HCT116 (cell line): Measurements from ENCODE around the gene ANKRD62. TPM values are rescaled to one million over a fixed set of nuclear protein-coding genes. Genes with fewer than 3 reads are reported as not detected.

Experiments
- ATAC-seq: fragments of 200-7000 bp; cut with Tn5 transposase; 2 replicates; pipeline ENCODE4 v1.9.1; 2020; ENCODE audit warnings: mild to moderate bottlenecking, moderate library complexity
- BruUV-seq: library from RNA; stranded (reverse); fragments of 400-500 nt; replicated peaks from 2 replicates; lab custom pipeline; 2021; lab: Mats Ljungman, UMichigan
- CTCF ChIA-PET: fragments of 300-600 bp; sonication (Branson Sonifier 250); formaldehyde crosslinking; loops from one replicate; lab custom pipeline; 2021; ENCODE audit warnings: antibody characterized with exemption; lab: Charles Lee
- POLR2A ChIA-PET: fragments of 300-600, 350-600 bp; sonication (Branson Sonifier 250); formaldehyde crosslinking; loops from one replicate; lab custom pipeline; 2021; ENCODE audit warnings: antibody characterized with exemption; lab: Charles Lee
- RAD21 ChIA-PET, 2 experiments: fragments of 300-600 bp; sonication (Branson Sonifier 250); formaldehyde crosslinking; loops; one replicate each; lab custom pipeline; 2023; ENCODE audit warnings: low total read pairs in 2 of 2; ENCODE audit not compliant: uncharacterized antibody in 2 of 2, unreplicated experiment in 2 of 2, low non-redundant PET in 1 of 2; lab: Charles Lee
- DNase-seq: peaks from one replicate; pipeline ENCODE4 v3.0.0-alpha.2; 2010; ENCODE audit warnings: low read depth, low spot score
- H2AFZ ChIP-seq: fragments of 200-600 bp; shearing (Covaris generic), sonication (generic); 2 replicates; pipeline ENCODE4 v1.6.1; 2017; ENCODE audit warnings: low read depth, mixed run types, mixed read lengths, antibody characterized with exemption, low read length; ENCODE audit not compliant: poor library complexity, severe bottlenecking
- H3K27ac ChIP-seq: 2 replicates; pipeline ENCODE4 v1.5.1; 2012; ENCODE audit warnings: low read depth, low read length
- H3K27me3 ChIP-seq: fragments of 200-600 bp; sonication (generic); 2 replicates; pipeline ENCODE4 v1.6.1; 2016; ENCODE audit warnings: mixed run types, low read length, mixed read lengths; ENCODE audit not compliant: insufficient read depth
- H3K36me3 ChIP-seq, 2 experiments: fragments of 200-500 bp in 1 of 2; fragments of 200-600 bp in 1 of 2; sonication (Bioruptor generic) in 1 of 2; sonication (generic) in 1 of 2; 2 replicates each; pipeline versions ENCODE4 v1.5.1 to v1.6.1; 2014 to 2016; ENCODE audit warnings: low read length in 2 of 2, inconsistent platforms in 1 of 2, mixed read lengths in 1 of 2, mixed run types in 1 of 2; ENCODE audit not compliant: insufficient read depth in 2 of 2, control insufficient read depth in 1 of 2
- H3K4me1 ChIP-seq, 2 experiments: fragments of 200-600 bp in 1 of 2; sonication (generic) in 1 of 2; 2 replicates each; pipeline versions ENCODE4 v1.5.1 to v1.6.1; 2012 to 2017; ENCODE audit warnings: low read length in 2 of 2, inconsistent platforms in 1 of 2, mild to moderate bottlenecking in 1 of 2, mixed read lengths in 1 of 2, mixed run types in 1 of 2, moderate library complexity in 1 of 2; ENCODE audit not compliant: insufficient read depth in 2 of 2, control insufficient read depth in 1 of 2
- H3K4me2 ChIP-seq: fragments of 200-600 bp; sonication (generic); 2 replicates; pipeline ENCODE4 v1.6.1; 2017; ENCODE audit warnings: mixed run types, low read length, mixed read lengths
- H3K4me3 ChIP-seq, 2 experiments: fragments of 200-600 bp in 1 of 2; sonication (generic) in 1 of 2; replicated peaks in 1 of 2; 2 replicates each; pipeline ENCODE4 v1.5.1; 2011 to 2016; ENCODE audit warnings: low read length in 2 of 2, control low read depth in 1 of 2, low read depth in 1 of 2, mild to moderate bottlenecking in 1 of 2, mixed read lengths in 1 of 2, mixed run types in 1 of 2
- H3K79me2 ChIP-seq: fragments of 200-600 bp; sonication (generic); 2 replicates; pipeline ENCODE4 v1.6.1; 2017; ENCODE audit warnings: mild to moderate bottlenecking, mixed run types, low read length, moderate library complexity, mixed read lengths; ENCODE audit not compliant: insufficient read depth
- H3K9ac ChIP-seq: fragments of 200-600 bp; sonication (generic); 2 replicates; pipeline ENCODE4 v1.6.1; 2016; ENCODE audit warnings: low read length, mixed read lengths
- H3K9me2 ChIP-seq: fragments of 200-600 bp; sonication (generic), shearing (Covaris generic); 2 replicates; pipeline ENCODE4 v1.6.1; 2017; ENCODE audit warnings: mixed run types, mild to moderate bottlenecking, moderate library complexity; ENCODE audit not compliant: insufficient read depth
- H3K9me3 ChIP-seq, 2 experiments: fragments of 200-500 bp in 1 of 2; fragments of 200-600 bp in 1 of 2; sonication (Bioruptor generic) in 1 of 2; sonication (generic) in 1 of 2; 2 replicates each; pipeline ENCODE4 v1.6.1; 2014 to 2017; ENCODE audit warnings: low read length in 2 of 2, mixed read lengths in 2 of 2, inconsistent platforms in 1 of 2, low read depth in 1 of 2, mild to moderate bottlenecking in 1 of 2, mixed run types in 1 of 2, moderate library complexity in 1 of 2; ENCODE audit not compliant: control insufficient read depth in 1 of 2, insufficient read depth in 1 of 2
- H4K20me1 ChIP-seq: fragments of 200-600 bp; sonication (generic), shearing (Covaris generic); 2 replicates; pipeline ENCODE4 v1.6.1; 2017; ENCODE audit warnings: mixed run types, mild to moderate bottlenecking, moderate library complexity; ENCODE audit not compliant: insufficient read depth
- ATF3 ChIP-seq: IDR thresholded peaks from 2 replicates; pipeline ENCODE4 v1.6.1; 2012
- CBX3 ChIP-seq: IDR thresholded peaks from 2 replicates; pipeline ENCODE4 v1.6.1; 2012; ENCODE audit warnings: low read depth
- EGR1 ChIP-seq: IDR thresholded peaks from 2 replicates; pipeline ENCODE4 v1.6.1; 2012; ENCODE audit warnings: low read depth
- EZH2 ChIP-seq: fragments of 200-600 bp; sonication (generic); IDR thresholded peaks from 2 replicates; pipeline ENCODE4 v1.6.1; 2017; ENCODE audit warnings: antibody characterized with exemption, mixed run types
- FOSL1 ChIP-seq: IDR thresholded peaks from 2 replicates; pipeline ENCODE4 v1.6.1; 2012; ENCODE audit warnings: low read depth
- JUND ChIP-seq: IDR thresholded peaks from 2 replicates; pipeline ENCODE4 v1.6.1; 2012
- RAD21 ChIP-seq: IDR thresholded peaks from 2 replicates; pipeline ENCODE4 v1.6.1; 2012; ENCODE audit warnings: low read depth, mild to moderate bottlenecking
- SIN3A ChIP-seq: IDR thresholded peaks from 2 replicates; pipeline ENCODE4 v1.6.1; 2012; ENCODE audit warnings: low read depth
- SP1 ChIP-seq: IDR thresholded peaks from 2 replicates; pipeline ENCODE4 v1.6.1; 2012; ENCODE audit warnings: low read depth
- TCF7L2 ChIP-seq: IDR thresholded peaks from 2 replicates; pipeline ENCODE4 v1.7.0; 2011; ENCODE audit warnings: borderline replicate concordance, inconsistent platforms; ENCODE audit not compliant: insufficient read depth, insufficient read length; ENCODE audit errors: extremely low read depth
- intact Hi-C: fragments of 100-400 bp; cut with micrococcal nuclease; formaldehyde crosslinking; loops from 2 replicates; pipeline ENCODE4 v1.10.0; 2022
- total RNA-seq: library from RNA; stranded (reverse); gene quantifications from one replicate; pipeline ENCODE4 v1.2.1, GENCODE V29; 2021; ENCODE audit not compliant: unreplicated experiment
- TF ChIP-seq, protein P1 (sequence below): IDR thresholded peaks from 2 replicates; pipeline ENCODE4 v1.6.1; 2012
- TF ChIP-seq, protein P2 (sequence below): IDR thresholded peaks from 2 replicates; pipeline ENCODE4 v1.6.1; 2011; ENCODE audit warnings: mild to moderate bottlenecking, low read length, moderate library complexity; ENCODE audit not compliant: insufficient replicate concordance; ENCODE audit errors: extremely low read depth

Gene ANKRD62
- total RNA-seq, 1 experiment from 2014 or later, result 0.34 TPM

- H3K27me3 ChIP-seq, result no peaks in the 10 kb centered on the region
- ATAC-seq, result no peak
- ChIA-PET POLR2A (no interaction called here), CTCF (no interaction called here), RAD21 (no interaction called here)
- H3K4me1 ChIP-seq, result peaks cover 2 to 7% of the 10 kb centered on the region in 2 experiments; a peak in 3 of 4 replicates
- no peak overlapping the region for H3K4me3 ChIP-seq
- no peaks in the 10 kb centered on the region for H3K9me3 ChIP-seq
- TF ChIP-seq RAD21 (no peak), ATF3 (no peak), EZH2 (no peak), JUND (no peak), EGR1 (no peak), SP1 (no peak), CBX3 (no peak), TCF7L2 (no peak), FOSL1 (no peak), SIN3A (no peak)
- TF ChIP-seq, protein P1, sequence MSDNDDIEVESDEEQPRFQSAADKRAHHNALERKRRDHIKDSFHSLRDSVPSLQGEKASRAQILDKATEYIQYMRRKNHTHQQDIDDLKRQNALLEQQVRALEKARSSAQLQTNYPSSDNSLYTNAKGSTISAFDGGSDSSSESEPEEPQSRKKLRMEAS, result no peak
- H3K9ac ChIP-seq, result no peak overlapping the region
- H3K27ac ChIP-seq, result no peak overlapping the region
- no peak overlapping the region for H3K4me2 ChIP-seq
- H2AFZ ChIP-seq, result no peak overlapping the region
- H3K79me2 ChIP-seq, result no peaks in the 10 kb centered on the region
- no peak for DNase-seq
- H3K9me2 ChIP-seq, result no peaks in the 10 kb centered on the region
- no peaks in the 10 kb centered on the region for H4K20me1 ChIP-seq
- H3K36me3 ChIP-seq, result no peaks in the 10 kb centered on the region
- BruUV-seq, result no TSS peak
- intact Hi-C loops, result no loop called here
Observed at GRCh38 chr18:12065397-12065796, 28.2 kb upstream of the ANKRD62 start.

GRCh38 chr18:12066910-12067511 lies 26.6 kb upstream of the ANKRD62 start:
- Histone ChIP-seq H3K9ac (no peak overlapping the region), H3K9me2 (no peaks in the 10 kb centered on the region), H3K27ac (no peak overlapping the region), H3K79me2 (no peaks in the 10 kb centered on the region), H3K4me3 (no peak overlapping the region), H4K20me1 (no peaks in the 10 kb centered on the region), H3K4me2 (no peak overlapping the region), H3K36me3 (no peaks in the 10 kb centered on the region), H3K27me3 (no peaks in the 10 kb centered on the region), H3K9me3 (no peaks in the 10 kb centered on the region), H3K4me1 (peaks cover 0 to 3% of the 10 kb centered on the region in 2 experiments; a peak in 1 of 4 replicates), H2AFZ (no peak overlapping the region)
- ATAC-seq (no peak), DNase-seq (no peak)
- ChIA-PET RAD21 (no interaction called here), POLR2A (no interaction called here), CTCF (interaction anchor here (1.5 kb wide), 1 partner anchor 169 kb away, joined by 8 read pairs; no protein-coding TSS in a partner anchor)
- no peak for TF ChIP-seq EGR1
- TF ChIP-seq, protein P2, sequence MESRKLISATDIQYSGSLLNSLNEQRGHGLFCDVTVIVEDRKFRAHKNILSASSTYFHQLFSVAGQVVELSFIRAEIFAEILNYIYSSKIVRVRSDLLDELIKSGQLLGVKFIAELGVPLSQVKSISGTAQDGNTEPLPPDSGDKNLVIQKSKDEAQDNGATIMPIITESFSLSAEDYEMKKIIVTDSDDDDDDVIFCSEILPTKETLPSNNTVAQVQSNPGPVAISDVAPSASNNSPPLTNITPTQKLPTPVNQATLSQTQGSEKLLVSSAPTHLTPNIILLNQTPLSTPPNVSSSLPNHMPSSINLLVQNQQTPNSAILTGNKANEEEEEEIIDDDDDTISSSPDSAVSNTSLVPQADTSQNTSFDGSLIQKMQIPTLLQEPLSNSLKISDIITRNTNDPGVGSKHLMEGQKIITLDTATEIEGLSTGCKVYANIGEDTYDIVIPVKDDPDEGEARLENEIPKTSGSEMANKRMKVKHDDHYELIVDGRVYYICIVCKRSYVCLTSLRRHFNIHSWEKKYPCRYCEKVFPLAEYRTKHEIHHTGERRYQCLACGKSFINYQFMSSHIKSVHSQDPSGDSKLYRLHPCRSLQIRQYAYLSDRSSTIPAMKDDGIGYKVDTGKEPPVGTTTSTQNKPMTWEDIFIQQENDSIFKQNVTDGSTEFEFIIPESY, result no peak
- intact Hi-C loops, result no loop called here
- BruUV-seq, result no TSS peak
